ENCODE data around the gene MBNL2. TPM values are rescaled to one million over a fixed set of nuclear protein-coding genes. Genes with fewer than 3 reads are reported as not detected.

Gene MBNL2
- total RNA-seq, 1 donor from 2014 or later = 43.7 TPM

- no peak for TF ChIP-seq CTCF (conservative IDR thresholded peaks at IDR 0.05)
Observed at GRCh38 chr13:97386801-97387484, 164.8 kb downstream of the MBNL2 start.

GRCh38 chr13:97387485-97387839, 165.3 kb downstream of the MBNL2 start:
- no peak for DNase-seq (ENCODE audit: extremely low spot score, unreplicated experiment)
- H3K27me3 Mint-ChIP-seq = no peaks in the 10 kb centered on the region
- peaks cover 11% of the 10 kb centered on the region for H3K4me1 Mint-ChIP-seq (ENCODE audit: unreplicated experiment)
- peaks cover 42% of the 10 kb centered on the region for H3K36me3 Mint-ChIP-seq
- TF ChIP-seq CTCF (conservative IDR thresholded peaks at IDR 0.05) = no peak
- no peak overlapping the region for H3K4me3 Mint-ChIP-seq
- no peak overlapping the region for H3K27ac Mint-ChIP-seq
- H3K9me3 Mint-ChIP-seq = no peaks in the 10 kb centered on the region

More at GRCh38 chr13:97386801-97387484, 164.8 kb downstream of the MBNL2 start:
- Mint-ChIP-seq H3K4me1 (ENCODE audit: unreplicated experiment) (peaks cover 11% of the 10 kb centered on the region), H3K9me3 (no peaks in the 10 kb centered on the region), H3K4me3 (no peak overlapping the region), H3K27me3 (no peaks in the 10 kb centered on the region), H3K27ac (no peak overlapping the region), H3K36me3 (peaks cover 42% of the 10 kb centered on the region)
- DNase-seq (ENCODE audit: extremely low spot score, unreplicated experiment) = no peak

GRCh38 chr13:97387890-97388289, 165.8 kb downstream of the MBNL2 start:
- no peak for TF ChIP-seq CTCF (conservative IDR thresholded peaks at IDR 0.05)
- Mint-ChIP-seq H3K4me3 (no peak overlapping the region), H3K36me3 (peaks cover 38% of the 10 kb centered on the region), H3K9me3 (no peaks in the 10 kb centered on the region), H3K4me1 (ENCODE audit: unreplicated experiment) (peaks cover 11% of the 10 kb centered on the region), H3K27ac (no peak overlapping the region), H3K27me3 (no peaks in the 10 kb centered on the region)
- DNase-seq (ENCODE audit: extremely low spot score, unreplicated experiment) = no peak

- H3K4me1 Mint-ChIP-seq (ENCODE audit: unreplicated experiment) = peaks cover 11% of the 10 kb centered on the region
- peaks cover 35% of the 10 kb centered on the region for H3K36me3 Mint-ChIP-seq
- no peak overlapping the region for H3K27ac Mint-ChIP-seq
- no peaks in the 10 kb centered on the region for H3K9me3 Mint-ChIP-seq
- no peak for TF ChIP-seq CTCF (conservative IDR thresholded peaks at IDR 0.05)
- H3K4me3 Mint-ChIP-seq = no peak overlapping the region
- H3K27me3 Mint-ChIP-seq = no peaks in the 10 kb centered on the region
- DNase-seq (ENCODE audit: extremely low spot score, unreplicated experiment) = no peak
Observed at GRCh38 chr13:97388373-97388772, 166.2 kb downstream of the MBNL2 start.

- H3K4me1 Mint-ChIP-seq (ENCODE audit: unreplicated experiment) = peaks cover 11% of the 10 kb centered on the region
- H3K36me3 Mint-ChIP-seq = peaks cover 27% of the 10 kb centered on the region
- DNase-seq (ENCODE audit: extremely low spot score, unreplicated experiment) = no peak
- H3K27me3 Mint-ChIP-seq = no peaks in the 10 kb centered on the region
- H3K4me3 Mint-ChIP-seq = no peak overlapping the region
- no peaks in the 10 kb centered on the region for H3K9me3 Mint-ChIP-seq
- peak overlapping the region; percentile 25 for H3K27ac Mint-ChIP-seq
- TF ChIP-seq CTCF (conservative IDR thresholded peaks at IDR 0.05) = no peak
Observed at GRCh38 chr13:97390941-97391600, 168.9 kb downstream of the MBNL2 start.
